ENCODE results near the gene DCP2. TPM values are rescaled to one million over a fixed set of nuclear protein-coding genes. Genes with fewer than 3 reads are reported as not detected.
"Not testable (repeated sequence)": the region's sequence is repeated elsewhere in the genome, so short reads cannot be mapped to it uniquely, and the experiment has no call there.

The DCP2 gene
- total RNA-seq (2014; rRNA removed; shearing (Covaris generic)), result 36.6 and 45.1 TPM in 2 replicates
- polyA plus RNA-seq (2014; cell fraction: nucleus; rRNA removed), result 22.0 and 32.9 TPM in 2 replicates

- DNase-seq (ENCODE audit: extremely low read depth, low read depth), result peak; percentile 99
These were observed at the start of gene DCP2 for GRCh38 chr5:112976432-112977309. TSS of gene DCP2 (plus strand) at chr5:112976798. CDS start at chr5:112976934, 136 bp downstream.

- DNase-seq (ENCODE audit: extremely low read depth, low read depth), result no peak
These were observed 47.1 kb upstream of the DCP2 start for GRCh38 chr5:112929336-112930081.

GRCh38 chr5:112930082-112930344, 46.6 kb upstream of the DCP2 start:
- no peak for DNase-seq (ENCODE audit: extremely low read depth, low read depth)

- DNase-seq (ENCODE audit: extremely low read depth, low read depth), result no peak
These were observed 45.1 kb upstream of the DCP2 start for GRCh38 chr5:112931473-112931872.

GRCh38 chr5:112933105-112933504, 43.5 kb upstream of the DCP2 start:
- DNase-seq (ENCODE audit: extremely low read depth, low read depth), result no peak

GRCh38 chr5:112933651-112934365, 42.8 kb upstream of the DCP2 start:
- no peak for DNase-seq (ENCODE audit: extremely low read depth, low read depth)

- no peak for DNase-seq (ENCODE audit: extremely low read depth, low read depth)
These were observed 42.3 kb upstream of the DCP2 start for GRCh38 chr5:112934366-112934663.

GRCh38 chr5:112935675-112936074, 40.9 kb upstream of the DCP2 start:
- no peak for DNase-seq (ENCODE audit: extremely low read depth, low read depth)

- DNase-seq (ENCODE audit: extremely low read depth, low read depth), result no peak
These were observed 38.3 kb upstream of the DCP2 start for GRCh38 chr5:112938286-112938685.

GRCh38 chr5:112940670-112941069, 35.9 kb upstream of the DCP2 start:
- DNase-seq (ENCODE audit: extremely low read depth, low read depth), result no peak

GRCh38 chr5:112948458-112948857, 28.1 kb upstream of the DCP2 start:
- DNase-seq (ENCODE audit: extremely low read depth, low read depth), result no peak

GRCh38 chr5:112951124-112951702, 25.4 kb upstream of the DCP2 start:
- DNase-seq (ENCODE audit: extremely low read depth, low read depth), result no peak

- no peak for DNase-seq (ENCODE audit: extremely low read depth, low read depth)
These were observed 20.0 kb upstream of the DCP2 start for GRCh38 chr5:112956606-112957005.

GRCh38 chr5:112957036-112957808, 19.4 kb upstream of the DCP2 start:
- no peak for DNase-seq (ENCODE audit: extremely low read depth, low read depth)

GRCh38 chr5:112958093-112959088, 18.2 kb upstream of the DCP2 start:
- peak; percentile 61 for DNase-seq (ENCODE audit: extremely low read depth, low read depth)

- peak; percentile 26 for DNase-seq (ENCODE audit: extremely low read depth, low read depth)
These were observed 16.7 kb upstream of the DCP2 start for GRCh38 chr5:112959872-112960271.

GRCh38 chr5:112960315-112960714, 16.3 kb upstream of the DCP2 start:
- DNase-seq (ENCODE audit: extremely low read depth, low read depth), result no peak

GRCh38 chr5:112960863-112961504, 15.6 kb upstream of the DCP2 start:
- no peak for DNase-seq (ENCODE audit: extremely low read depth, low read depth)

- not testable (repeated sequence) for DNase-seq (ENCODE audit: extremely low read depth, low read depth)
These were observed 13.2 kb upstream of the DCP2 start for GRCh38 chr5:112963374-112963733.

All from NCI-H460 (cell line).